ENCODE data around the gene RPS25.
"Not testable (repeated sequence)": the region's sequence is repeated elsewhere in the genome, so short reads cannot be mapped to it uniquely, and the experiment has no call there.

Gene RPS25

GRCh38 chr11:119018074-119018938, at the start of gene RPS25, which contains the start of gene TRAPPC4:
RPS25 (minus strand) TSS chr11:119018343; CDS start chr11:119018284, 59 bp downstream.
TRAPPC4 (plus strand) TSS chr11:119018766; CDS start chr11:119018796, 30 bp downstream.
- DNase-seq = peak; percentile 98

DNA sequence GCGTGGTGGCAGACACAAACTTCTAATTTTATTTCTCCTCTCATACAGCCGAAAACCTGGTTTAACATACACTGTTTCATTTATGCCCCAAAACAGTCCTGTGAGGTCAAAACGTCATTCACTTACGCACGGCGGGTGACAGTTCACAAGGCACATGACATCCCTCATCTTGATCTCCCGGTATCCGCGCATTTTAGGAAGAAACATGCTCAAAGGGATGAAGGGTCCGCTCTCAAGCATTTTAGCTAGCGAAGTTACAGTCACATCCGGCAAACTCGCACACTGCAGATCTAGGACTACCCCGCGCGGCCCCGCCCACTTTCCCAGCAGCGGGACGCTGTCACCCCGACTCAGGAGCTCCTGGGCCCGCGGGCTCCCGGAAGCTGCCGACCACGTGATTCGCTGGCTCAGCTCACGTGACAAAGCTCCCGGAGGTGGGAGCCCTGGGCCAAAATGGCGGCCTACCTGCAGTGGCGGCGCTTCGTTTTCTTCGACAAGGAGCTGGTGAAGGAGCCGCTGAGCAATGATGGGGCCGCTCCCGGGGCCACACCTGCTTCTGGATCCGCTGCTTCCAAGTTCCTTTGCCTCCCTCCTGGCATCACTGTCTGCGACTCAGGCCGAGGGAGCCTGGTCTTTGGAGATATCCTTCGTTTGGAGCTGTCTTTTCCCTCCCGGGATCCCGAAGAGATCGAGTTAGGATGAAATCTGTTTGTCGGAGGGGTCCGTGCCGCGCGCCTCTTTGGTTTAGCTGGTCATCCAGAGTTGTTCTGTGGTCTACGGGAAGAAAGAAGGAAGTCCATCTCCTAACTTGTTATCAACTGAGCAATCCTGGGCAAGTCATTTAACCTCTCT, 49.5 kb upstream of the RPS25 start, which contains the start of gene VPS11:
VPS11 (plus strand) TSS at position 448 of the 852 bp plus-strand sequence; CDS start at position 454, 6 bp downstream.
- peak; percentile 94 for DNase-seq

DNA sequence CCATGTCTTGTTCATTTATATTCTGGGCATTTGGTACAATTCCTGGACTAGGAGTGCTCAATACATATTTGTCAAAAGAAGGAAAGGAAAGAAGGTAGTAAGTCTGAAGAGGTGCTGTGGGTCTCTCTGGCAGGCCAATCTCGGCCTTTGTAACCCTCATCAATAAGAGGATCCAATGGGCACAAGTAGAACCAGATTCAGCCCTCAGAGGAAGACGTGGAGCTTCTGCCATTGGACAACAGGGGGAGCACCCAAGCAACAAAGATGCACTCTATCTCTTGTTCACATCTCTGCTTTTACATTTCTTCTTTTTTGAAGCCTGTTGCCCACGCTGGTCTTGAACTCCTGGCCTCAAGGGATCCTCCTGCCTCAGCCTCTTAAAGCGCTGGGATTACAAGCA, 47.2 kb upstream of the RPS25 start:
- DNase-seq = no peak

DNA sequence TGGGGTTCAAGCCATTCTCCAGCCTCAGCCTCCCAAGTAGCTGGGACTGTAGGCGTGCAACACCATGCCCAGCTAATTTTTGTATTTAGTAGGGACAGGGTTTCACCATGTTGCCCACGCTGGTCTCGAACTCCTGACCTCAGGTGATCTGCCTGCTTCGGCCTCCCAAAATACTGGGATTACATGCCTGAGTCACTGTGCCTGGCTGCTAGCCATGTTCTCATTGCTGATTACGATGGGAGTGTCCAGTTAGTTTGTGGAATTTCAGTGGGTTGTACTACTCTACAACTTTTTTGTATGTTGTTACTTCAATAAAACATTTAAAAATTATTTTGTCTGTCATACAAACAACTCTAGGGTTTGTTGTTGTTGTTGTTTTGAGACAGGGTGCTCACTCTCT, 44.6 kb upstream of the RPS25 start:
- no peak for DNase-seq

DNA sequence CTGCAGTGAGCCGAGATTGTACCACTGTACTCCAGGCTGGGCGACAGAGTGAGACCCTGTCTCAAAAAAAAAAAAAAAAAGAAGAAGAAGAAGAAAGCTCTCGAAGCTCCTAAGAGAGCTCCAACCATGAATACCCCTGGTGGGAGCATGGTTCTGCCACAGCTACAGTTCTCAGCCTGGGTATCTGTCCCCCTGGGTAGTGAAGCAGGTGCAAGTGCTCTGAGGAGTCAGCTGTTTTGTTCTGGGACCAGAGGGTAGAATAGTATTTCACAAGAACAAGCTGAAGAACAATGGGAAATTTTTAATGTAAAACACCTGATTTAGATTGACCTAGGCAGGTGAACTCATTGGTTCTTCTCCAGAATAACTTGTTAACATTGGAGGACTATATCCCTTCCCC, 43.1 kb upstream of the RPS25 start:
- no peak for DNase-seq

GRCh38 chr11:119059128-119059527, 41.0 kb upstream of the RPS25 start:
- not testable (repeated sequence) for DNase-seq

- peak; percentile 95 for DNase-seq
Measured at GRCh38 chr11:119057000-119057769, 39.0 kb upstream of the RPS25 start, which contains the start of gene HYOU1. HYOU1 (minus strand) TSS chr11:119057205; CDS start chr11:119056160, 1,045 bp downstream.

DNA sequence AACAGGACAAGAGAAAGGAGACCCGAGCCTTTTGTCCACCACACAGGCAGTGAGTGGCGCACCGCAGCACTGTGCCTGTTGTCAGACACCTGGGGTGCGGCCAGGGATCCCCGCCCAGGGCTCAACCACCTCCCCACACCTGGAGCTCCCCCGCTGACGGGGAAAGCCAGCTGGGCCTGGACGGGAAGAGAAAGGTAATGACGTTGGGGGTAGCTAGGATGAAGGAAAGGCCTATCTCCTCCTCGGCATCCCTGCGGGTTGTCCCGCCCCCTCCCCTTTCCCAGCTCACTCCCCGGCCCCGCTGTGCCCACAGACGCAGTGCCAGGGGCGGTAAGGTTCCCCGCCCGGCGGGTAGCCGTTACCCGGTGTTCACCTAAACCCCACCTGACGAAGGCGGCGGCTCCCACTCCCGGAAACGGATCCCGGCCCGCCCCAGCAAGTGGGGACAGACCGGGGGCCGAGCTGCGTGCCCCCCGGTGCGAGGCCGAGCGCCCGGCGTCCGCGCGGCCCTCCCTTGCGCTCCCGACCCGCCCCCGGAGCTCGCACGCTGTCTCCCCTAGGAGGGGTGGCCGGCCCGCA, 38.4 kb upstream of the RPS25 start:
- peak; percentile 33 for DNase-seq

DNA sequence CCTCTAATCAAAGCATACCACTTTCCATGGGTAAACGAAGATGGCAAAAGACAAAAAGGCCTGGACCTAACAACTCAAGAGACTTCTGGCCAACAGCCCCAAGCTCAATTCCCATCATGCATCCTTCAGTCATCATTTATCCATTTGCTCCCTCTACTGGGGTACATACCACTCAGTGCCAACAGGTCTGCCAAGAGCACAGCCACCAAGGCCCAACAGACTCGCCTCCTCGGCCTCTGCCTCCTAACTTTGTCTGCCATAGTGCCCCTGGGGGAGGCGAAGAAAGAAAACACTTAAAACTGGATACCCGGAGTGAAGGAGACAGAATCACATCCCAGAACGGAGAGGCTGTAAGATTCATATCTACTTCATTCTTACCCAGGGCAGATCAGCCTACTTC, 37.8 kb upstream of the RPS25 start:
- DNase-seq = no peak

DNA sequence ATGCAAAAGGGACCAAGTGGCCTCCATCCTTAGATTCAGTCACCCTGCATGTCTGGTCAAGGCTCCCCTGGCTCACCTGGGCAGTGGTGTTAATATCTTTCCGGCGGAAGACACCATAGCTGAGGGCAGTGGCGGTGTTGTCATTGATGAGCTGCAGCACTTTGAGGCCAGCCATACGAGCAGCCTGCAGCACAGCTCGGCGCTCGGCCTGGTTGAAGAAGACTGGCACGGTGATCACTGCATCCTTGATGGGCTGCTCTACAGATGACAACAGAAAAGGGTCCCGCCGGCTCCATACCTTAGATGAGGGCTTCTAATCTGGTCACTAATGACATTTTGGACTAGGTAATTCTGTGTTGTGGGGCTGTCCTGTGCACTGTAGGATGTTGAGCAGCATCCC, 36.3 kb upstream of the RPS25 start:
- DNase-seq = no peak

GRCh38 chr11:119052163-119052814, 34.1 kb upstream of the RPS25 start:
- DNase-seq = no peak

DNA sequence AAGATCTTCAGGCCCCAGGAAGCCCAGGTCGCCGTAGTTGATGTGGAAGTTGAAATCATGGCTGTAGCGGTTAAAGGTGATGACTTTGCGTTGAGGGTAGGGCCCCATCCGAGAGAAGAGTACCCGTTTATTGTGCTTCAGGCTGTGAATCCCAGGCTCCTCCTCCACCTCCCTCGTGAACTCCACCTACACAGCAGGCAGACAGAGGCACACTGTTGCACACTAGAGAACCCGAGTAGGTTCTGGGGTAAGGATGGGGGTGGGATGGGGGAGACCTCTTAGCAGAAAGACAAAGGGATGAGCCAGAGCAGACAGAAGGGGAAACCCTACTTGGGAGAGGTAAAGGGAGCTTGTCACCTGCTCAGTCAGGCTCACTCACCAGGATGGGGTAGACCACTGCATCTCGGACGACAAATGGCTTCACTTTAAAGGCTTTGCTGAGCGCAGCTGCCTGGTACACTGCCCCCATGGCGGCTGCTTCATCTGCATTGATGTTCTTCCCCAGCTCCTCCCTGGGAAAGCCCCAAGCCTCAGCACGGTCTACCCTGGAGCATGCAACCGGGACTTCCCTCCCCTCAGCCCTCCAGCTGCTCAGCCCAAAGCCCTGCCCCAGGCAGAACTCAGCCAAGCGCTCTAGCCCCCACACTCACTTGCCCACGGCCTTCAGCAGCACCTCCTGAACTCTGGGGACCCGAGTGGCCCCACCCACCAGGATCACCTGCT, 33.5 kb upstream of the RPS25 start:
- no peak for DNase-seq

DNA sequence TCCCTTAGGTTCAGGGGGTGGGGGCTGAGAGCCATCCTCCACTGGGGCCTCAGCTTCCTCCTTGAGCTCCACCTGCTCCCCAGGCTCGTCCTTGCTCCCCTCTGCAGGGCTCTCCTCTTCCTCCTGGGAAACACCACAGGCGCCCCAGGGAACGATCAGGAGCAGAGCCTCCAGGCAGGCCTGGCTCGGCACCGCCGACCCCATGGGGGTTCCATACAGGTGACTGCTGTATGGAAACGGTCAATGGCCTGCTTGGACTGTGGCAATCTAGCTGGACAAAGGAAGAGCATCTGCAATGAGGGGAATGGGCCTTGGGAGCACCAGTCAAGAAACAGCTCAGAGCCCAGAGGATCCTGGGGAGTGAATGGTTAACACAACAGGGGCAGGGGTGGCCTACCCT, 30.9 kb upstream of the RPS25 start:
- DNase-seq = no peak

DNA sequence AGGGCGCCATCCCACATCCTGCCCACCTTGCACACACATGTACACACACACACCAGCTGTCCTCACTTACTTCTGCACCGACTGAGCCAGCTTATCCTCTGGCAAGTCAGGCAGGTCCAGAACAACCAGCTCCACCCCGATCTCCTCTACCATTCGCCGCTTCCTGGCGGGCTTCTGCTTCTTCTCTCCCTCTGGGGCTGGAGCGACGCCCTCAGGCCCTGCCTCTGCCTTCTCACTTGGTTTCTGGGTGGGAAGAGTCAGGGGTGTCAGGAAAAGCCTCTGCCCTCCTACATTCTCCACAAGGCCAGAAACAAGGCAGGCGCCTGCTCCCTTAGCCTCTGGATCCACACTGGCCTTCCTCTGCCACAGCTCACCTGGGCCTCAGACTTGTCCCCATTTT, 30.5 kb upstream of the RPS25 start:
- DNase-seq = no peak

DNA sequence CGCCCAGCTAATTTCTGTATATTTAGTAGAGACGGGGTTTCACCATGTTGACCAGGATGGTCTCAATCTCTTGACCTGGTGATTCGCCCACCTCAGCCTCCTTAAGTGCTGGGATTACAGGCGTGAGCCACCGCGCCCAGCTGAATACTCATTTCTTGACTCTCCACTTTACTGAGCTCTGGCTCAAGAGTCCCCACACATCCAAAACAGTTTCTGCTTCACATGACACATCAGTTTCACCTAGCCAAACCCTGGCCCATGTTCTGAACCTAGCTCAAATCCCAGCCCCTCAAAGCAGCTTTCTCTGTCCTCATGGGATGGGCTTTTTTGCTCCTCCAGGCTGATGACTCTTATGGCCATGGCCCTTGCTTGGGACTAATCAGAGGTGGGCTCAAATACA, 29.1 kb upstream of the RPS25 start:
- DNase-seq = no peak

- DNase-seq = no peak
Measured at GRCh38 chr11:119046489-119046888, 28.3 kb upstream of the RPS25 start.

GRCh38 chr11:119044708-119045107, 26.6 kb upstream of the RPS25 start:
- DNase-seq = no peak

- DNase-seq = no peak
Measured at GRCh38 chr11:119042927-119043326, 24.8 kb upstream of the RPS25 start.

DNA sequence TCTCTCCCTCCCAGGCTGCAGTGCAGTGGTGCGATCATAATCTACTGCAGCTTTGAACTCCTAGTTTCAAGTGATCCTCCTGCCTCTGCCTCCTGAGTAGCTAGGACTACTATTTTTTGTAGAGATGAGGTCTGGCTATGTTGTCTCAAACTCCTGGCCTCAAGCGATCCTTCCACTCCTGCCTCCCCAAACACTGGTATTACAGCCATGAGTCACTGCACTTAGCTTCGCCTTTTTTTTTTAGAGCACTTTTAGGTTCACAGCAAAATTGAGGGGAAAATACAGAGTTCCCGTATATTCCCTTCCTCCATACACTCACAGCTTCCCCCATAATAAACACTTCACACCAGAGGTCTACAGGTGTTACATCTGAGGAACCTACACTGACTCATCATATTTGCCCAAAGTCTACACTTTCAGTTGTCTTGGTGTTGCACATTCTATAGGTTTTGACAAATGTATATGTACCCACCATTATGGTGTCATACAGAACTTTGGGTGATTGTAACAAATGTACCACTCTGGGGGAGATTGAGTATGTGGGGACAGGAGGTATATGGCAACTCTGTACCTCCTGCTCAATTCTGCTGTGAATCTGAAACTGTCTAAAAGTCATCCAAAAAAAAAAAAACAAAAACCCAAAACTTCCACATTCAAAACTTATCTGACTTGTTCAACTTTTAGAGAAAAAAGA, 23.8 kb upstream of the RPS25 start:
- no peak for DNase-seq

DNA sequence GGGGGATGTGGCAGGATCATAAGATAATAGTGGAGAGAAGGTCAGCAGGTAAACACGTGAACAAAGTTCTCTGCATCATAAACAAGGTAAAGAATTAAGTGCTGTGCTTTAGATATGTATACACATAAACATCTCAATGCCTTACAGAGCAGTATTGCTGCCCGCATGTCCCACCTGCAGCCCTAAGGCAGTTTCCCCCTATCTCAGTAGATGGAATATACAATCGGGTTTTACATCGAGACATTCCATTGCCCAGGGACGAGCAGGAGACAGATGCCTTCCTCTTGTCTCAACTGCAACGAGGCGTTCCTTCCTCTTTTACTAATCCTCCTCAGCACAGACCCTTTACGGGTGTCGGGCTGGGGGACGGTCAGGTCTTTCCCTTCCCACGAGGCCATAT, 21.3 kb upstream of the RPS25 start:
- not testable (repeated sequence) for DNase-seq

All from retina (tissue), 1 donor.